ENCODE results near the gene DGKH. TPM values are rescaled to one million over a fixed set of nuclear protein-coding genes. Genes with fewer than 3 reads are reported as not detected.

The DGKH gene
- total and polyA plus RNA-seq, 2 of the 13 experiments (the other 11 are each of a cell fraction or from before 2014, with no cell fraction given) = 0.01 to 0.13 TPM

- ATAC-seq = no peak
- intact Hi-C loops (cut with micrococcal nuclease; ENCODE audit: unreplicated experiment) = no loop called here
- in situ Hi-C loops (cut with HindIII; ENCODE audit: extremely low pct_ligation_motif_present, low pct_unique_long_range_greater_than_20kb) = no loop called here
- DNase-seq (ENCODE audit: low spot score) = no peak
- Histone ChIP-seq H3K27ac (ENCODE audit: extremely low read length, insufficient read depth, low read length) (no peak overlapping the region), H3K9me3 (ENCODE audit: low read length) (no peaks in the 10 kb centered on the region), H3K4me1 (ENCODE audit: insufficient read depth, low read length) (peaks cover 9% of the 10 kb centered on the region), H3K9ac (ENCODE audit: insufficient read depth, low read depth, low read length) (no peak overlapping the region), H2AFZ (ENCODE audit: low read length) (no peak overlapping the region), H3K4me2 (ENCODE audit: low read depth, low read length) (no peak overlapping the region), H4K20me1 (ENCODE audit: insufficient read depth, low read length) (no peaks in the 10 kb centered on the region), H3K79me2 (ENCODE audit: insufficient read depth, low read length) (no peaks in the 10 kb centered on the region), H3K27me3 (ENCODE audit: control insufficient read depth in 1 of 2, insufficient read depth in 2 of 2, low read length in 2 of 2) (no peaks in the 10 kb centered on the region; a peak in 1 of 5 replicates), H3K4me3 (replicated peaks in 1 of 3; ENCODE audit: insufficient read depth in 1 of 3, low read depth in 2 of 3, low read length in 3 of 3) (no peak overlapping the region), H3K36me3 (replicated peaks in 1 of 2; ENCODE audit: control insufficient read depth in 1 of 2, insufficient read depth in 2 of 2, low read length in 2 of 2) (no peaks in the 10 kb centered on the region)
- ChIA-PET CTCF (ENCODE audit: low intra/inter-chr PET ratio, low total read pairs) (no interaction called here), POLR2A (no interaction called here)
- TF ChIP-seq BCL6 (CRISPR knock-in tag; IDR thresholded peaks at IDR 0.05) = 0 out of 2 replicates have a peak, but pooled peaks have one; percentile 23
- peak; percentile 59; the same call in 1 of the 2 replicates for TF ChIP-seq ZNF205 (CRISPR knock-in tag; IDR thresholded peaks at IDR 0.05)
- TF ChIP-seq ZNF446 (CRISPR knock-in tag; IDR thresholded peaks at IDR 0.05) = no peak
- FAIRE-seq = no peak
- BruUV-seq (replicated peaks) = no TSS peak
Measured at GRCh38 chr13:42239644-42240043, 191.2 kb downstream of the DGKH start.

- ChIA-PET CTCF (ENCODE audit: low intra/inter-chr PET ratio, low total read pairs) (no interaction called here), POLR2A (no interaction called here)
- no peak overlapping the region for H3K4me2 ChIP-seq (ENCODE audit: low read depth, low read length)
- H3K36me3 ChIP-seq (replicated peaks in 1 of 2; ENCODE audit: control insufficient read depth in 1 of 2, insufficient read depth in 2 of 2, low read length in 2 of 2) = no peaks in the 10 kb centered on the region
- in situ Hi-C loops (cut with HindIII; ENCODE audit: extremely low pct_ligation_motif_present, low pct_unique_long_range_greater_than_20kb) (no loop called here), intact Hi-C loops (cut with micrococcal nuclease; ENCODE audit: unreplicated experiment) (no loop called here)
- H3K9ac ChIP-seq (ENCODE audit: insufficient read depth, low read depth, low read length) = no peak overlapping the region
- H3K27me3 ChIP-seq (ENCODE audit: control insufficient read depth in 1 of 2, insufficient read depth in 2 of 2, low read length in 2 of 2) = no peaks in the 10 kb centered on the region
- WGBS (ENCODE audit: low lambda C conversion rate) = 71% methylated on average over 8 of the region's 8 CpGs
- BruUV-seq (replicated peaks) = no TSS peak
- no peak overlapping the region for H3K27ac ChIP-seq (ENCODE audit: extremely low read length, insufficient read depth, low read length)
- no peaks in the 10 kb centered on the region for H4K20me1 ChIP-seq (ENCODE audit: insufficient read depth, low read length)
- no peaks in the 10 kb centered on the region for H3K4me1 ChIP-seq (ENCODE audit: insufficient read depth, low read length)
- H3K79me2 ChIP-seq (ENCODE audit: insufficient read depth, low read length) = no peaks in the 10 kb centered on the region
- no peak overlapping the region for H3K4me3 ChIP-seq (replicated peaks in 1 of 3; ENCODE audit: insufficient read depth in 1 of 3, low read depth in 2 of 3, low read length in 3 of 3)
- TF ChIP-seq ZSCAN25 (CRISPR knock-in tag; IDR thresholded peaks at IDR 0.05) (no peak), ZNF766 (CRISPR knock-in tag; IDR thresholded peaks at IDR 0.05; ENCODE audit: borderline replicate concordance) (no peak), JUN (CRISPR knock-in tag; IDR thresholded peaks at IDR 0.05) (no peak), POLR2AphosphoS5 (IDR thresholded peaks at IDR 0.05; ENCODE audit: low read depth, low read length) (no peak), HNF4G (IDR thresholded peaks at IDR 0.05; ENCODE audit: borderline replicate concordance, low read depth, low read length) (no peak), HNF4G (CRISPR knock-in tag; IDR thresholded peaks at IDR 0.05; ENCODE audit: borderline replicate concordance, low read depth) (no peak), ZFP36 (IDR thresholded peaks at IDR 0.05; ENCODE audit: borderline replicate concordance, low read depth, low read length, partially characterized antibody) (no peak), ZKSCAN8 (CRISPR knock-in tag; IDR thresholded peaks at IDR 0.05; ENCODE audit: borderline replicate concordance) (no peak), BATF2 (CRISPR knock-in tag; IDR thresholded peaks at IDR 0.05) (no peak), ZNF7 (CRISPR knock-in tag; IDR thresholded peaks at IDR 0.05) (no peak), KLF13 (CRISPR knock-in tag; IDR thresholded peaks at IDR 0.05) (no peak)
- TF ChIP-seq, protein P1, sequence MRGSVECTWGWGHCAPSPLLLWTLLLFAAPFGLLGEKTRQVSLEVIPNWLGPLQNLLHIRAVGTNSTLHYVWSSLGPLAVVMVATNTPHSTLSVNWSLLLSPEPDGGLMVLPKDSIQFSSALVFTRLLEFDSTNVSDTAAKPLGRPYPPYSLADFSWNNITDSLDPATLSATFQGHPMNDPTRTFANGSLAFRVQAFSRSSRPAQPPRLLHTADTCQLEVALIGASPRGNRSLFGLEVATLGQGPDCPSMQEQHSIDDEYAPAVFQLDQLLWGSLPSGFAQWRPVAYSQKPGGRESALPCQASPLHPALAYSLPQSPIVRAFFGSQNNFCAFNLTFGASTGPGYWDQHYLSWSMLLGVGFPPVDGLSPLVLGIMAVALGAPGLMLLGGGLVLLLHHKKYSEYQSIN (CRISPR knock-in tag; IDR thresholded peaks at IDR 0.05; ENCODE audit: borderline replicate concordance) = no peak
- DNase-seq (ENCODE audit: low spot score) = no peak
- H3K9me3 ChIP-seq (ENCODE audit: low read length) = no peaks in the 10 kb centered on the region
- no peak for FAIRE-seq
- no peak for ATAC-seq
- no peak overlapping the region for H2AFZ ChIP-seq (ENCODE audit: low read length)
Measured at GRCh38 chr13:42246541-42246940, 198.1 kb downstream of the DGKH start.
